Liver (tissue), 9 donors: ENCODE measurements around the gene NPRL2. TPM values are rescaled to one million over a fixed set of nuclear protein-coding genes. Genes with fewer than 3 reads are reported as not detected.
"Not testable (repeated sequence)": the region's sequence is repeated elsewhere in the genome, so short reads cannot be mapped to it uniquely, and the experiment has no call there.

ENCODE experiments used
- DNase-seq: peaks from one replicate; pipeline ENCODE4 v3.0.0-alpha.2; 2017; ENCODE audit warnings: low spot score
- H3K27ac ChIP-seq, 2 donors: one replicate each; pipeline ENCODE4 v1.7.0; 2013; ENCODE audit warnings: inconsistent platforms in 2 of 2, low read length in 2 of 2, control low read depth in 1 of 2, low read depth in 1 of 2, mild to moderate bottlenecking in 1 of 2
- H3K27me3 ChIP-seq, 4 donors: one replicate each; pipeline versions ENCODE4 v1.6.1 to v1.7.0; 2013; ENCODE audit warnings: low read length in 3 of 4, inconsistent platforms in 1 of 4, mild to moderate bottlenecking in 1 of 4, moderate library complexity in 1 of 4; ENCODE audit not compliant: control insufficient read depth in 4 of 4, insufficient read depth in 4 of 4
- H3K36me3 ChIP-seq, 4 donors: one replicate each; pipeline versions ENCODE4 v1.6.1 to v1.7.0; 2013; ENCODE audit warnings: low read length in 3 of 4, mild to moderate bottlenecking in 3 of 4, low read depth in 1 of 4, moderate library complexity in 1 of 4; ENCODE audit not compliant: control insufficient read depth in 4 of 4, insufficient read depth in 3 of 4
- H3K4me1 ChIP-seq, 4 donors: one replicate each; pipeline versions ENCODE4 v1.6.1 to v1.7.0; 2013; ENCODE audit warnings: low read length in 3 of 4, mild to moderate bottlenecking in 3 of 4, moderate library complexity in 1 of 4; ENCODE audit not compliant: control insufficient read depth in 4 of 4, insufficient read depth in 4 of 4
- H3K4me3 ChIP-seq, 3 donors: one replicate each; pipeline versions ENCODE4 v1.6.1 to v1.7.0; 2013; ENCODE audit warnings: low read length in 3 of 3, control low read depth in 1 of 3, low read depth in 1 of 3, mild to moderate bottlenecking in 1 of 3
- H3K9ac ChIP-seq, 2 donors: one replicate each; pipeline ENCODE4 v1.7.0; 2013; ENCODE audit warnings: low read length in 2 of 2, mild to moderate bottlenecking in 2 of 2, moderate library complexity in 2 of 2, control low read depth in 1 of 2, low read depth in 1 of 2
- H3K9me3 ChIP-seq, 4 donors: one replicate each; pipeline versions ENCODE4 v1.6.1 to v1.7.0; 2013; ENCODE audit warnings: low read length in 3 of 4; ENCODE audit not compliant: control insufficient read depth in 4 of 4
- CTCF ChIP-seq: fragments of 150-350 bp; IDR thresholded peaks from 2 replicates; pipeline ENCODE4 v1.5.1; 2017; ENCODE audit warnings: improper control_type of control experiment, low read depth, low read length; ENCODE audit not compliant: missing input control
- EGR1 ChIP-seq, 2 donors: IDR thresholded peaks; 2 replicates each; pipeline ENCODE4 v1.6.1; 2016 to 2018; ENCODE audit warnings: antibody characterized with exemption in 2 of 2, low read depth in 2 of 2
- FOXA1 ChIP-seq: IDR thresholded peaks from 2 replicates; pipeline ENCODE4 v1.6.1; 2016; ENCODE audit warnings: antibody characterized with exemption
- FOXA2 ChIP-seq: IDR thresholded peaks from 2 replicates; pipeline ENCODE4 v1.6.1; 2016; ENCODE audit warnings: antibody characterized with exemption
- GABPA ChIP-seq, 2 donors: IDR thresholded peaks in 1 of 2; conservative IDR thresholded peaks in 1 of 2; 2 replicates each; pipeline ENCODE4 v1.6.1; 2016; ENCODE audit warnings: antibody characterized with exemption in 2 of 2, mild to moderate bottlenecking in 1 of 2, moderate library complexity in 1 of 2
- HNF4A ChIP-seq, 2 donors: conservative IDR thresholded peaks; 2 replicates each; pipeline ENCODE4 v1.6.1; 2016; ENCODE audit warnings: antibody characterized with exemption in 2 of 2, mild to moderate bottlenecking in 2 of 2
- HNF4G ChIP-seq: IDR thresholded peaks from 2 replicates; pipeline ENCODE4 v1.6.1; 2016; ENCODE audit warnings: antibody characterized with exemption
- JUND ChIP-seq, 2 donors: IDR thresholded peaks; 2 replicates each; pipeline ENCODE4 v1.6.1; 2016; ENCODE audit warnings: antibody characterized with exemption in 2 of 2
- NR2F2 ChIP-seq: IDR thresholded peaks from 2 replicates; pipeline ENCODE4 v1.6.1; 2016; ENCODE audit warnings: antibody characterized with exemption
- RXRA ChIP-seq, 2 donors: IDR thresholded peaks; 2 replicates each; pipeline ENCODE4 v1.6.1; 2017 to 2018; ENCODE audit warnings: antibody characterized with exemption in 2 of 2, mild to moderate bottlenecking in 1 of 2
- SP1 ChIP-seq: IDR thresholded peaks from 2 replicates; pipeline ENCODE4 v1.6.1; 2018; ENCODE audit warnings: antibody characterized with exemption, mild to moderate bottlenecking
- TAF1 ChIP-seq: conservative IDR thresholded peaks from 2 replicates; pipeline ENCODE4 v1.6.1; 2016; ENCODE audit warnings: antibody characterized with exemption, mild to moderate bottlenecking
- YY1 ChIP-seq: IDR thresholded peaks from 2 replicates; pipeline ENCODE4 v1.6.1; 2016; ENCODE audit warnings: antibody characterized with exemption, mild to moderate bottlenecking
- WGBS: extraction: QIAGEN DNeasy Blood & Tissue Kit; methylation state at CpG from one replicate; pipeline ENCODE4 v1.1.7; 2013; 5-methylcytosine and 5-hydroxymethylcytosine counted together
- polyA plus RNA-seq, 2 donors: library from polyadenylated mRNA; stranded (reverse) in 1 of 2; unstranded in 1 of 2; fragments of 200-250 nt in 1 of 2; fragments of >200 nt in 1 of 2; fragmentation: Nextera tagmentation in 1 of 2; extraction: Ambion mirVana in 1 of 2; gene quantifications; one replicate each; pipeline versions ENCODE4 v1.2.1 to v1.2.3, GENCODE V29; 2013 to 2015
- total RNA-seq, 2 donors: library from RNA; depleted of rRNA; stranded (reverse); fragments of >200 nt; gene quantifications; one replicate each; pipeline ENCODE4 v1.2.3, GENCODE V29; 2014
- TF ChIP-seq, protein P1 (sequence below): IDR thresholded peaks from 2 replicates; pipeline ENCODE4 v1.6.1; 2016; ENCODE audit warnings: antibody characterized with exemption
- TF ChIP-seq, protein P2 (sequence below): IDR thresholded peaks from 2 replicates; pipeline ENCODE4 v1.6.1; 2016; ENCODE audit warnings: antibody characterized with exemption
- TF ChIP-seq, protein P3 (sequence below): IDR thresholded peaks from 2 replicates; pipeline ENCODE4 v1.6.1; 2016; ENCODE audit warnings: antibody characterized with exemption
- TF ChIP-seq, protein P4 (sequence below): IDR thresholded peaks from 2 replicates; pipeline ENCODE4 v1.6.1; 2016; ENCODE audit warnings: antibody characterized with exemption, mild to moderate bottlenecking
- donor health status: healthy.
- donor health status: healthy.
- donor health status: healthy.
- donor health status: healthy.
- donor health status: healthy.

Gene NPRL2
- total and polyA plus RNA-seq, 4 donors, result 11.3 to 17.3 (median 14.0) TPM

DNA sequence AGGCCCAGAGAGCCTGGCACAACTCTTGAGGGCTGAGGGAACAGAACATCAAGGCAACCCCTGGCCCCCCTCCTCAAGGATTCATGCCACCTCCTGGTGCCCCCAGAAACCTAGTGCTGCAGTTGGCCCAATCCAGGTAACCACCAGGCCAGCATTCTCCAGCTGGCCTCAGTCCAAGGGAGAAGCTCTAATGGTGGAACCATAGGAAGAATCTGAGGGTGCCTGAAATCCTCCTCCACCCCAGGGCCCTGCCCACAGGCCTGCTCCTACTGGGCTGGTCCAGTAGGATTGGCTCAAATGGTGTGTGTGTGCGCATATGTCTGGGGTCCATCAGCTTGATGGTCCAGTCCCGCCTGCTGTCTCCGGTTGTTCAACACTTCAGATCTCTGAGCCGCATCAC, 35.8 kb downstream of the NPRL2 start:
- H3K9me3 ChIP-seq, result no peaks in the 10 kb centered on the region
- no peak overlapping the region for H3K9ac ChIP-seq
- H3K27me3 ChIP-seq, result no peaks in the 10 kb centered on the region
- WGBS, result 98% methylated on average over 4 of the region's 4 CpGs
- no peak overlapping the region for H3K4me3 ChIP-seq
- H3K27ac ChIP-seq, result no peak overlapping the region
- no peak for TF ChIP-seq GABPA (IDR thresholded peaks at IDR 0.05 in 1 of 2, conservative IDR thresholded peaks at IDR 0.05 in 1 of 2)
- TF ChIP-seq, protein P1, sequence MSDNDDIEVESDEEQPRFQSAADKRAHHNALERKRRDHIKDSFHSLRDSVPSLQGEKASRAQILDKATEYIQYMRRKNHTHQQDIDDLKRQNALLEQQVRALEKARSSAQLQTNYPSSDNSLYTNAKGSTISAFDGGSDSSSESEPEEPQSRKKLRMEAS, result no peak
- TF ChIP-seq SP1, result no peak
- no peak for TF ChIP-seq TAF1
- no peak for TF ChIP-seq EGR1 (IDR thresholded peaks at IDR 0.05; ENCODE audit: low read depth in 2 of 2)
- no peak for TF ChIP-seq YY1
- no peak for TF ChIP-seq NR2F2
- TF ChIP-seq, protein P2, sequence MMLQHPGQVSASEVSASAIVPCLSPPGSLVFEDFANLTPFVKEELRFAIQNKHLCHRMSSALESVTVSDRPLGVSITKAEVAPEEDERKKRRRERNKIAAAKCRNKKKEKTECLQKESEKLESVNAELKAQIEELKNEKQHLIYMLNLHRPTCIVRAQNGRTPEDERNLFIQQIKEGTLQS, result no peak
- no peak for TF ChIP-seq CTCF
- peaks cover 9 to 24% (median 20%) of the 10 kb centered on the region in 4 donors for H3K4me1 ChIP-seq
- DNase-seq, result no peak
- peaks cover 0 to 10% (median 2%) of the 10 kb centered on the region in 4 donors for H3K36me3 ChIP-seq

DNA sequence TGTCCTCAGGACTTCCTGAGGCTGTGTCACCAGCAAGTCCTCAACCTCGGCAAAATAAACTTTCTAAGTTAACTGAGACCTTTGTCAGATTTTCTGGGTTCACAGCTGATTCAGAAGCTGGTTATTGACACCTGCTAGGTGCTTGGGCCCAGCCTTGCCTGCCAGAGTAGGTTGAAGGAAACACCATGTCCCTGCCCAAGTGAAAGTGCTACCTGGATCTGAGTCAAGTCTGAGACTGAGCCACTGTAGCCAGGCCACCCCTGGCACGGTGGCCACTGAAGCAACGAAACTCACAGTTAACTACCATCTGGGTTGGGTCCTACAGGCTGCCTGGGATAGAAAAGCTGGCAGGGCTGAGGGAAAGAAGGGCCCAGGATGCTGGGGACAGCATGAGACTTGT, 36.2 kb downstream of the NPRL2 start:
- no peak overlapping the region for H3K4me3 ChIP-seq
- H3K9me3 ChIP-seq, result no peaks in the 10 kb centered on the region
- no peak overlapping the region for H3K27ac ChIP-seq
- no peaks in the 10 kb centered on the region for H3K27me3 ChIP-seq
- 82% methylated on average over 3 of the region's 3 CpGs for WGBS
- peaks cover 0 to 10% (median 2%) of the 10 kb centered on the region in 4 donors for H3K36me3 ChIP-seq
- DNase-seq, result no peak
- H3K4me1 ChIP-seq, result peaks cover 8 to 24% (median 20%) of the 10 kb centered on the region in 4 donors
- H3K9ac ChIP-seq, result no peak overlapping the region
- TF ChIP-seq NR2F2 (no peak), FOXA1 (no peak), YY1 (no peak), HNF4G (no peak), HNF4A (conservative IDR thresholded peaks at IDR 0.05) (no peak), SP1 (no peak), FOXA2 (no peak), CTCF (no peak), TAF1 (no peak), GABPA (IDR thresholded peaks at IDR 0.05 in 1 of 2, conservative IDR thresholded peaks at IDR 0.05 in 1 of 2) (no peak), RXRA (IDR thresholded peaks at IDR 0.05) (no peak), JUND (IDR thresholded peaks at IDR 0.05) (no peak), EGR1 (IDR thresholded peaks at IDR 0.05; ENCODE audit: low read depth in 2 of 2) (no peak)
- TF ChIP-seq, protein P3, sequence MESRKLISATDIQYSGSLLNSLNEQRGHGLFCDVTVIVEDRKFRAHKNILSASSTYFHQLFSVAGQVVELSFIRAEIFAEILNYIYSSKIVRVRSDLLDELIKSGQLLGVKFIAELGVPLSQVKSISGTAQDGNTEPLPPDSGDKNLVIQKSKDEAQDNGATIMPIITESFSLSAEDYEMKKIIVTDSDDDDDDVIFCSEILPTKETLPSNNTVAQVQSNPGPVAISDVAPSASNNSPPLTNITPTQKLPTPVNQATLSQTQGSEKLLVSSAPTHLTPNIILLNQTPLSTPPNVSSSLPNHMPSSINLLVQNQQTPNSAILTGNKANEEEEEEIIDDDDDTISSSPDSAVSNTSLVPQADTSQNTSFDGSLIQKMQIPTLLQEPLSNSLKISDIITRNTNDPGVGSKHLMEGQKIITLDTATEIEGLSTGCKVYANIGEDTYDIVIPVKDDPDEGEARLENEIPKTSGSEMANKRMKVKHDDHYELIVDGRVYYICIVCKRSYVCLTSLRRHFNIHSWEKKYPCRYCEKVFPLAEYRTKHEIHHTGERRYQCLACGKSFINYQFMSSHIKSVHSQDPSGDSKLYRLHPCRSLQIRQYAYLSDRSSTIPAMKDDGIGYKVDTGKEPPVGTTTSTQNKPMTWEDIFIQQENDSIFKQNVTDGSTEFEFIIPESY, result no peak
- TF ChIP-seq, protein P2, result no peak
- TF ChIP-seq, protein P4, sequence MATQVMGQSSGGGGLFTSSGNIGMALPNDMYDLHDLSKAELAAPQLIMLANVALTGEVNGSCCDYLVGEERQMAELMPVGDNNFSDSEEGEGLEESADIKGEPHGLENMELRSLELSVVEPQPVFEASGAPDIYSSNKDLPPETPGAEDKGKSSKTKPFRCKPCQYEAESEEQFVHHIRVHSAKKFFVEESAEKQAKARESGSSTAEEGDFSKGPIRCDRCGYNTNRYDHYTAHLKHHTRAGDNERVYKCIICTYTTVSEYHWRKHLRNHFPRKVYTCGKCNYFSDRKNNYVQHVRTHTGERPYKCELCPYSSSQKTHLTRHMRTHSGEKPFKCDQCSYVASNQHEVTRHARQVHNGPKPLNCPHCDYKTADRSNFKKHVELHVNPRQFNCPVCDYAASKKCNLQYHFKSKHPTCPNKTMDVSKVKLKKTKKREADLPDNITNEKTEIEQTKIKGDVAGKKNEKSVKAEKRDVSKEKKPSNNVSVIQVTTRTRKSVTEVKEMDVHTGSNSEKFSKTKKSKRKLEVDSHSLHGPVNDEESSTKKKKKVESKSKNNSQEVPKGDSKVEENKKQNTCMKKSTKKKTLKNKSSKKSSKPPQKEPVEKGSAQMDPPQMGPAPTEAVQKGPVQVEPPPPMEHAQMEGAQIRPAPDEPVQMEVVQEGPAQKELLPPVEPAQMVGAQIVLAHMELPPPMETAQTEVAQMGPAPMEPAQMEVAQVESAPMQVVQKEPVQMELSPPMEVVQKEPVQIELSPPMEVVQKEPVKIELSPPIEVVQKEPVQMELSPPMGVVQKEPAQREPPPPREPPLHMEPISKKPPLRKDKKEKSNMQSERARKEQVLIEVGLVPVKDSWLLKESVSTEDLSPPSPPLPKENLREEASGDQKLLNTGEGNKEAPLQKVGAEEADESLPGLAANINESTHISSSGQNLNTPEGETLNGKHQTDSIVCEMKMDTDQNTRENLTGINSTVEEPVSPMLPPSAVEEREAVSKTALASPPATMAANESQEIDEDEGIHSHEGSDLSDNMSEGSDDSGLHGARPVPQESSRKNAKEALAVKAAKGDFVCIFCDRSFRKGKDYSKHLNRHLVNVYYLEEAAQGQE, result no peak

DNA sequence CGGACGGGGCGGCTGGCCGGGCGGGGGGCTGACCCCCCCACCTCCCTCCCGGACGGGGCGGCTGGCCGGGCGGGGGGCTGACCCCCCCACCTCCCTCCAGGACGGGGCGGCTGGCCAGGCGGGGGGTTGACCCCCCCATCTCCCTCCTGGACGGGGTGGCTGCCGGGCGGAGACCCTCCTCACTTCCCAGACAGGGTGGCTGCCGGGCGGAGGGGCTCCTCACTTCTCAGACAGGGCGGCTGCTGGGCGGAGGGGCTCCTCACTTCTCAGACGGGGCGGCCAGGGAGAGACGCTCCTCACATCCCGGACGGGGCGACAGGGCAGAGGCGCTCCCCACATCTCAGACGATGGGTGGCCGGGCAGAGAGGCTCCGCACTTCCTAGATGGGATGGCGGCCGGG, 38.5 kb downstream of the NPRL2 start:
- H3K4me1 ChIP-seq, result peaks cover 6 to 11% (median 9%) of the 10 kb centered on the region in 4 donors
- H3K9ac ChIP-seq, H3K9me3 ChIP-seq, H3K27me3 ChIP-seq, H3K4me3 ChIP-seq, H3K27ac ChIP-seq, H3K36me3 ChIP-seq, DNase-seq: not testable (repeated sequence)
- WGBS, result 94% methylated on average over 32 of the region's 32 CpGs
